Hepatic stellate cell (primary cell): ENCODE measurements around the gene MARCKS.

Experiments used
- DNase-seq: peaks from one replicate; pipeline ENCODE4 v3.0.0; 2011; ENCODE audit warnings: low spot score

Gene MARCKS

GRCh38 chr6:113853252-113853651 lies 3.9 kb upstream of the MARCKS start:
- DNase-seq = no peak

GRCh38 chr6:113854531-113855499 lies 2.3 kb upstream of the MARCKS start:
- peak; percentile 81 for DNase-seq

- peak; percentile 42 for DNase-seq
These were observed 1.4 kb upstream of the MARCKS start for GRCh38 chr6:113855500-113856374.

DNA sequence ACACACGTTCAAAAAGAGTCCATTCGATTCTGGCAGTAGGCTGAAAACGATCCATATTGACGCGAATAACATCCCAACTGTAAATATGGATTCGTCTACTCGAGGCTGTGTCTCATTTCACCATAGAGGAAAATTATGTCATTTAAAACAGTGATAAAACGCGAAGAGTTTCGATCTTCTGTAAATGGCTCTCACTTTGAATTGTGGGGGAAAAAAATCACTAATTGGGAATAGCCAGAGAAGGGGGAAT lies 845 bp upstream of the MARCKS start:
- no peak for DNase-seq

DNA sequence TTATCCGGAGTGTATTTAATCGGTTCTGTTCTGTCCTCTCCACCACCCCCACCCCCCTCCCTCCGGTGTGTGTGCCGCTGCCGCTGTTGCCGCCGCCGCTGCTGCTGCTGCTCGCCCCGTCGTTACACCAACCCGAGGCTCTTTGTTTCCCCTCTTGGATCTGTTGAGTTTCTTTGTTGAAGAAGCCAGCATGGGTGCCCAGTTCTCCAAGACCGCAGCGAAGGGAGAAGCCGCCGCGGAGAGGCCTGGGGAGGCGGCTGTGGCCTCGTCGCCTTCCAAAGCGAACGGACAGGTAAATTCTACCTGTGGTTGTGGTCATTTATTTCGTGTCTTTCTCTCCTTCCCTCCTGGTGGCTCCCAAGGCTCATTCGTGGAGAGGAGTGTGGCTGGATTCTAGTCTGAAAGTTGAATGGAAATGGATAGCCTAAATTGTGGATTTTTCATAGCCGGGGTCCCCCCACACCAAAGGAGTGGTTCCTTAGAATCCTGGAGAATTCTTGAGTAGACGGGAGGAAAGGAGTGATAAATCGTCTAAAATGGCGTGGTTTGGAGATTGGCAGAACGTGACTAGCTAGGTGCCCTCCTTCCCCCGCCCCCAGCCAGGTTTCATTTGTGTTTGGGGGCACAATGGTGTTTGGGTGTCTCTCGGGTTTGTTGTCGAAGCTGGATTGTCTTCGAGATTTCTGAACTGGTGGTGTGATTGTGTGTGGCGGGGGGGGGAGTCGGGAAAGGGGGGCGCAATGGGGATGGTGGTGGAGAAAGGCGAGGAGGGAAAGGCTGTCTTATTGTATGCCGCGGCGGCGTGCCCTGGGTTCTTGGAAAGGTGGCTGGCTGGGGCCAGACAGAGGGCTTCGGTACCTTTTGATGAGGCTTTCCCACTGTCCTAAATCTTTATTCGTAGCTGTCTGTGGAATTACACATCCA lies 673 bp downstream of the MARCKS start:
- DNase-seq = peak; percentile 70

- DNase-seq = peak; percentile 89
These were observed 1.6 kb downstream of the MARCKS start for GRCh38 chr6:113858480-113859348.

- peak; percentile 29 for DNase-seq
These were observed 2.4 kb downstream of the MARCKS start for GRCh38 chr6:113859349-113860180.

DNA sequence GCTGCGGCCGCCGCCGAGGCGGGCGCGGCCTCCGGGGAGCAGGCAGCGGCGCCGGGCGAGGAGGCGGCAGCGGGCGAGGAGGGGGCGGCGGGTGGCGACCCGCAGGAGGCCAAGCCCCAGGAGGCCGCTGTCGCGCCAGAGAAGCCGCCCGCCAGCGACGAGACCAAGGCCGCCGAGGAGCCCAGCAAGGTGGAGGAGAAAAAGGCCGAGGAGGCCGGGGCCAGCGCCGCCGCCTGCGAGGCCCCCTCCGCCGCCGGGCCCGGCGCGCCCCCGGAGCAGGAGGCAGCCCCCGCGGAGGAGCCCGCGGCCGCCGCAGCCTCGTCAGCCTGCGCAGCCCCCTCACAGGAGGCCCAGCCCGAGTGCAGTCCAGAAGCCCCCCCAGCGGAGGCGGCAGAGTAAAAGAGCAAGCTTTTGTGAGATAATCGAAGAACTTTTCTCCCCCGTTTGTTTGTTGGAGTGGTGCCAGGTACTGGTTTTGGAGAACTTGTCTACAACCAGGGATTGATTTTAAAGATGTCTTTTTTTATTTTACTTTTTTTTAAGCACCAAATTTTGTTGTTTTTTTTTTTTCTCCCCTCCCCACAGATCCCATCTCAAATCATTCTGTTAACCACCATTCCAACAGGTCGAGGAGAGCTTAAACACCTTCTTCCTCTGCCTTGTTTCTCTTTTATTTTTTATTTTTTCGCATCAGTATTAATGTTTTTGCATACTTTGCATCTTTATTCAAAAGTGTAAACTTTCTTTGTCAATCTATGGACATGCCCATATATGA lies 3.2 kb downstream of the MARCKS start:
- no peak for DNase-seq

- DNase-seq = no peak
These were observed 5.0 kb downstream of the MARCKS start for GRCh38 chr6:113862112-113862511.

GRCh38 chr6:113870917-113871316 lies 13.8 kb downstream of the MARCKS start:
- no peak for DNase-seq

- no peak for DNase-seq
These were observed 14.8 kb downstream of the MARCKS start for GRCh38 chr6:113871975-113872374.

- no peak for DNase-seq
These were observed 16.0 kb downstream of the MARCKS start for GRCh38 chr6:113873043-113873667.

- DNase-seq = peak; percentile 5
These were observed 18.3 kb downstream of the MARCKS start for GRCh38 chr6:113875470-113875869.

GRCh38 chr6:113876695-113877094 lies 19.6 kb downstream of the MARCKS start:
- no peak for DNase-seq

GRCh38 chr6:113879186-113880096 lies 22.3 kb downstream of the MARCKS start:
- peak; percentile 29 for DNase-seq

GRCh38 chr6:113881478-113881980 lies 24.4 kb downstream of the MARCKS start:
- DNase-seq = no peak

DNA sequence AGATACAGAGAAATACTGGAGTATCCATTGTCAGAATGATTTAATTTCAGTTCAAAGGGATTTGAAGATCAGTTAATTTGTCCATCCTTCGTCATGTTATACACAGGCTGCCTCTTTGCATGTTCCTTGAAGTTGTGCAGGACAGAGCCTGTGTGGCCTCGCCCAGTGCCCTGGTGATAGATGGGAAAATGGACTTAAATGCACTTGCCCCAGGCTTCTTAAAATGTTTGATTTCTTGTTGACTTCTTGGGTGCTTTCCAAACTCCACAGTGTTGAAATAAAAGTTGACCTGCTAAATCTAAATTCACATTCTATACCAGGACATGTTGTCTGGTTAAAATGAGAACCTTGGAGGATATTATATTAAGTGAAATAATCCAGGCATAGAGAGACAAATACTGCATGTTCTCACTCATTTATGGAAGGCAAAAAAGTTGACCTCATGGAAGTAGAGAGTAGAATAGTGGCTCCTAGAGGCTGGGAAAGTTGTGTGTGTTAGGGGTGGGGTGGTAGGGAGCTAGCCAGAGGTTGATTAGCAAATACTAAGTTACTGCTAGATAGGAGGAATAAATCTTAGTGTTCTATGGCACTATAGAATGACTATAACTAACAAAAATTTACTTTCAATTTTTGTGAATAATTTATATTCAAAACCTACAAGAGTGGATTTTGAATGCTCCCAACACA lies 25.3 kb downstream of the MARCKS start:
- no peak for DNase-seq
